ENCODE results near the gene RRAS.

RRAS gene

GRCh38 chr19:49640113-49640898 is at the start of gene RRAS:
Gene RRAS (minus strand): TSS chr19:49640143. CDS start chr19:49640098, 45 bp downstream.
- peak; percentile 72 for TF ChIP-seq TAF1 (IDR thresholded peaks at IDR 0.05; ENCODE audit: low read depth)
- TF ChIP-seq USF1 (IDR thresholded peaks at IDR 0.05), result no peak
- TF ChIP-seq NFIC (IDR thresholded peaks at IDR 0.05), result peak; percentile 77
- TF ChIP-seq FOXM1 (IDR thresholded peaks at IDR 0.05; ENCODE audit: borderline replicate concordance, low read depth), result peak; percentile 60; the same call in 1 of the 2 replicates
- TF ChIP-seq YY1 (IDR thresholded peaks at IDR 0.05; ENCODE audit: low read depth), result 0 out of 2 replicates have a peak, but pooled peaks have one; percentile 42
- TF ChIP-seq MAX (IDR thresholded peaks at IDR 0.05), result peak; percentile 34; the same call in 1 of the 2 replicates
- TF ChIP-seq CREB1 (IDR thresholded peaks at IDR 0.05; ENCODE audit: low read depth), result peak; percentile 54; the same call in 1 of the 2 replicates
- peak; percentile 86 for TF ChIP-seq TEAD4 (IDR thresholded peaks at IDR 0.05)
- TF ChIP-seq RAD21 (IDR thresholded peaks at IDR 0.05; ENCODE audit: low read depth), result no peak
- TF ChIP-seq ZBTB7A (IDR thresholded peaks at IDR 0.05; ENCODE audit: low read depth), result peak; percentile 37; the same call in 1 of the 2 replicates
- no peak for TF ChIP-seq EGR1 (IDR thresholded peaks at IDR 0.05)
- peak; percentile 84 for TF ChIP-seq TCF12 (IDR thresholded peaks at IDR 0.05; ENCODE audit: low read depth)
- TF ChIP-seq CEBPB (IDR thresholded peaks at IDR 0.05), result no peak
- no peak for TF ChIP-seq REST (IDR thresholded peaks at IDR 0.05; ENCODE audit: low read depth)
- peak; percentile 71; the same call in 1 of the 2 replicates for TF ChIP-seq EP300 (IDR thresholded peaks at IDR 0.05; ENCODE audit: borderline replicate concordance)

GRCh38 chr19:49689133-49690078 is 49.5 kb upstream of the RRAS start, which contains the start of gene ADM5:
Gene ADM5 (plus strand): TSS chr19:49689594. CDS start chr19:49689838, 244 bp downstream.
- TF ChIP-seq TAF1 (IDR thresholded peaks at IDR 0.05; ENCODE audit: low read depth) (no peak), REST (IDR thresholded peaks at IDR 0.05; ENCODE audit: low read depth) (no peak), CREB1 (IDR thresholded peaks at IDR 0.05; ENCODE audit: low read depth) (no peak), ZBTB7A (IDR thresholded peaks at IDR 0.05; ENCODE audit: low read depth) (no peak), NFIC (IDR thresholded peaks at IDR 0.05) (no peak), TCF12 (IDR thresholded peaks at IDR 0.05; ENCODE audit: low read depth) (no peak), EGR1 (IDR thresholded peaks at IDR 0.05) (no peak), TEAD4 (IDR thresholded peaks at IDR 0.05) (no peak), MAX (IDR thresholded peaks at IDR 0.05) (no peak), CEBPB (IDR thresholded peaks at IDR 0.05) (no peak), USF1 (IDR thresholded peaks at IDR 0.05) (no peak), FOXM1 (IDR thresholded peaks at IDR 0.05; ENCODE audit: borderline replicate concordance, low read depth) (no peak), EP300 (IDR thresholded peaks at IDR 0.05; ENCODE audit: borderline replicate concordance) (no peak), YY1 (IDR thresholded peaks at IDR 0.05; ENCODE audit: low read depth) (no peak), RAD21 (IDR thresholded peaks at IDR 0.05; ENCODE audit: low read depth) (no peak)

- no peak for TF ChIP-seq EP300 (IDR thresholded peaks at IDR 0.05; ENCODE audit: borderline replicate concordance)
- TF ChIP-seq ZBTB7A (IDR thresholded peaks at IDR 0.05; ENCODE audit: low read depth), result 0 out of 2 replicates have a peak, but pooled peaks have one; percentile 8
Observed at GRCh38 chr19:49688531-49689132, 48.7 kb upstream of the RRAS start.

- TF ChIP-seq YY1 (IDR thresholded peaks at IDR 0.05; ENCODE audit: low read depth) (no peak), ZBTB7A (IDR thresholded peaks at IDR 0.05; ENCODE audit: low read depth) (no peak), TAF1 (IDR thresholded peaks at IDR 0.05; ENCODE audit: low read depth) (no peak), USF1 (IDR thresholded peaks at IDR 0.05) (no peak), EGR1 (IDR thresholded peaks at IDR 0.05) (no peak), NFIC (IDR thresholded peaks at IDR 0.05) (no peak), REST (IDR thresholded peaks at IDR 0.05; ENCODE audit: low read depth) (no peak), CEBPB (IDR thresholded peaks at IDR 0.05) (no peak), TCF12 (IDR thresholded peaks at IDR 0.05; ENCODE audit: low read depth) (no peak), EP300 (IDR thresholded peaks at IDR 0.05; ENCODE audit: borderline replicate concordance) (no peak), RAD21 (IDR thresholded peaks at IDR 0.05; ENCODE audit: low read depth) (no peak), MAX (IDR thresholded peaks at IDR 0.05) (no peak), TEAD4 (IDR thresholded peaks at IDR 0.05) (no peak), FOXM1 (IDR thresholded peaks at IDR 0.05; ENCODE audit: borderline replicate concordance, low read depth) (no peak), CREB1 (IDR thresholded peaks at IDR 0.05; ENCODE audit: low read depth) (no peak)
Observed at GRCh38 chr19:49687566-49688316, 47.8 kb upstream of the RRAS start.

All from Ishikawa (cell line).